ENCODE results near the gene EEPD1.

DNA sequence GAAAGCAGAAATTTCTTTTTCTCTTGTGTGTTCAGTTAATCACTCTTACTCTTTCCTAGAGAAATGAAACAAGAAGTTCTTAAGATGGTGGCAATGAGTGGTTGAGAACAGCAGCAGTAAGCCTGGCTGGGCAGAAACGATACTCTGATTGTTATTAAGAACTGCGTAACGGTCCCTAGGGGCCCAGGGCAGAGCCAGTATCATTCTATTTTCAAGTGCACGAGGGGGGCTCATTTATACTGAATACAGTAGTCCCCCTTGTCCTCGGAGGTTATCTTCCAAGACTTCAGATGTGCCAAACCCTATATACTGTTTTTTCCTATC is 64.9 kb downstream of the EEPD1 start:
- TF ChIP-seq, protein P1, sequence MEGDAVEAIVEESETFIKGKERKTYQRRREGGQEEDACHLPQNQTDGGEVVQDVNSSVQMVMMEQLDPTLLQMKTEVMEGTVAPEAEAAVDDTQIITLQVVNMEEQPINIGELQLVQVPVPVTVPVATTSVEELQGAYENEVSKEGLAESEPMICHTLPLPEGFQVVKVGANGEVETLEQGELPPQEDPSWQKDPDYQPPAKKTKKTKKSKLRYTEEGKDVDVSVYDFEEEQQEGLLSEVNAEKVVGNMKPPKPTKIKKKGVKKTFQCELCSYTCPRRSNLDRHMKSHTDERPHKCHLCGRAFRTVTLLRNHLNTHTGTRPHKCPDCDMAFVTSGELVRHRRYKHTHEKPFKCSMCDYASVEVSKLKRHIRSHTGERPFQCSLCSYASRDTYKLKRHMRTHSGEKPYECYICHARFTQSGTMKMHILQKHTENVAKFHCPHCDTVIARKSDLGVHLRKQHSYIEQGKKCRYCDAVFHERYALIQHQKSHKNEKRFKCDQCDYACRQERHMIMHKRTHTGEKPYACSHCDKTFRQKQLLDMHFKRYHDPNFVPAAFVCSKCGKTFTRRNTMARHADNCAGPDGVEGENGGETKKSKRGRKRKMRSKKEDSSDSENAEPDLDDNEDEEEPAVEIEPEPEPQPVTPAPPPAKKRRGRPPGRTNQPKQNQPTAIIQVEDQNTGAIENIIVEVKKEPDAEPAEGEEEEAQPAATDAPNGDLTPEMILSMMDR (IDR thresholded peaks at IDR 0.05), result no peak
- TF ChIP-seq EZH2 (IDR thresholded peaks at IDR 0.05), result no peak

Data from neural progenitor cell (in vitro differentiated cells).